NB4 (cell line): Measurements from ENCODE around the gene SPSB1.

Experiments used
- DNase-seq: peaks from one replicate; pipeline ENCODE4 v3.0.0; 2010; ENCODE audit warnings: low read depth
- H3K4me3 ChIP-seq: one replicate; pipeline ENCODE4 v1.5.1; 2011; ENCODE audit warnings: mild to moderate bottlenecking, low read depth, low read length, moderate library complexity
- MYC ChIP-seq: IDR thresholded peaks from 2 replicates; pipeline ENCODE4 v1.6.1; 2011; ENCODE audit warnings: low read depth, low read length
- POLR2A ChIP-seq: IDR thresholded peaks from 2 replicates; pipeline ENCODE4 v1.6.1; 2011; ENCODE audit warnings: mild to moderate bottlenecking; ENCODE audit not compliant: insufficient read length; ENCODE audit errors: extremely low read depth
- TF ChIP-seq, protein P1 (sequence below): IDR thresholded peaks from 2 replicates; pipeline ENCODE4 v1.6.1; 2011; ENCODE audit warnings: low read depth, low read length
- TF ChIP-seq, protein P2 (sequence below): IDR thresholded peaks from one replicate; pipeline ENCODE4 v1.5.1; 2012; ENCODE audit warnings: low read depth, low read length

SPSB1 gene

DNA sequence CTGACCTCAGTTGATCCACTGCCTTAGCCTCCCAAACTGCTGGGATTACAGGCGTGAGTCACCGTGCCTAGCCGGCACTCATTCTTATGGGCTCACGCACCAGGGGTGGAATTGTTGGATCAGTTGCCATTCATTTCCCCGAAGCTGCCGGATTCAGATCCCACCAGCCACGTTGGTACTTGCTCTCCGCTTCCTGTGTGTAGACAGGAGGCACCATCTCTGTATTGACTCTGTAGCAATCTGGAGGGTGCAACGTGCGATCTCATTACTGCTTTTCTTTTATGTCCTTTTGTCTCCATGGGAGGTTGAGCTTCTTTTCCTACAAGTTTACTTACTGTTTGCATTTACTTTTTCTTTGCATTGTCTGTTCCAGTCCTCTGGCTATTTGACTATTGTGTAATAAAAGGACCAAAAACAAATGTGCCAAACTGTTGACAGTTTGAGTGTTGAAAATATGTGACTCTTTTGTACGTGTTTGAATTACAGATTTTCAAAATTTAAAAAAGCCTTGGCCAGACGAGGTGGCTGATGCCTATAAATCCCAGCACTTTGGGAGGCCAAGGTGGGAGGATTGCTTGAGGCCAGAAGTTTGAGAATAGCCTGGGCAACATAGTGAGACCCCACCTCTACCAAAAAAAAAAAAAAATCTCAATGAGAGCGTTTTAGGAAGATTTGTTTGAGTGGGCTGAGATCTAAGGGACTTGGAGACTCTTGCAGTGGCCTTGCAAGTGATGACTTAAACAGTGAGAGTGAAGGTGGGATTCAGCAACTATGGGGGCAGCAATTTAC lies 39.1 kb downstream of the SPSB1 start:
- DNase-seq: no peak
- TF ChIP-seq, protein P1, sequence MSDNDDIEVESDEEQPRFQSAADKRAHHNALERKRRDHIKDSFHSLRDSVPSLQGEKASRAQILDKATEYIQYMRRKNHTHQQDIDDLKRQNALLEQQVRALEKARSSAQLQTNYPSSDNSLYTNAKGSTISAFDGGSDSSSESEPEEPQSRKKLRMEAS: no peak
- TF ChIP-seq MYC: no peak
- TF ChIP-seq, protein P2, sequence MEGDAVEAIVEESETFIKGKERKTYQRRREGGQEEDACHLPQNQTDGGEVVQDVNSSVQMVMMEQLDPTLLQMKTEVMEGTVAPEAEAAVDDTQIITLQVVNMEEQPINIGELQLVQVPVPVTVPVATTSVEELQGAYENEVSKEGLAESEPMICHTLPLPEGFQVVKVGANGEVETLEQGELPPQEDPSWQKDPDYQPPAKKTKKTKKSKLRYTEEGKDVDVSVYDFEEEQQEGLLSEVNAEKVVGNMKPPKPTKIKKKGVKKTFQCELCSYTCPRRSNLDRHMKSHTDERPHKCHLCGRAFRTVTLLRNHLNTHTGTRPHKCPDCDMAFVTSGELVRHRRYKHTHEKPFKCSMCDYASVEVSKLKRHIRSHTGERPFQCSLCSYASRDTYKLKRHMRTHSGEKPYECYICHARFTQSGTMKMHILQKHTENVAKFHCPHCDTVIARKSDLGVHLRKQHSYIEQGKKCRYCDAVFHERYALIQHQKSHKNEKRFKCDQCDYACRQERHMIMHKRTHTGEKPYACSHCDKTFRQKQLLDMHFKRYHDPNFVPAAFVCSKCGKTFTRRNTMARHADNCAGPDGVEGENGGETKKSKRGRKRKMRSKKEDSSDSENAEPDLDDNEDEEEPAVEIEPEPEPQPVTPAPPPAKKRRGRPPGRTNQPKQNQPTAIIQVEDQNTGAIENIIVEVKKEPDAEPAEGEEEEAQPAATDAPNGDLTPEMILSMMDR: no peak
- H3K4me3 ChIP-seq: no peak overlapping the region

DNA sequence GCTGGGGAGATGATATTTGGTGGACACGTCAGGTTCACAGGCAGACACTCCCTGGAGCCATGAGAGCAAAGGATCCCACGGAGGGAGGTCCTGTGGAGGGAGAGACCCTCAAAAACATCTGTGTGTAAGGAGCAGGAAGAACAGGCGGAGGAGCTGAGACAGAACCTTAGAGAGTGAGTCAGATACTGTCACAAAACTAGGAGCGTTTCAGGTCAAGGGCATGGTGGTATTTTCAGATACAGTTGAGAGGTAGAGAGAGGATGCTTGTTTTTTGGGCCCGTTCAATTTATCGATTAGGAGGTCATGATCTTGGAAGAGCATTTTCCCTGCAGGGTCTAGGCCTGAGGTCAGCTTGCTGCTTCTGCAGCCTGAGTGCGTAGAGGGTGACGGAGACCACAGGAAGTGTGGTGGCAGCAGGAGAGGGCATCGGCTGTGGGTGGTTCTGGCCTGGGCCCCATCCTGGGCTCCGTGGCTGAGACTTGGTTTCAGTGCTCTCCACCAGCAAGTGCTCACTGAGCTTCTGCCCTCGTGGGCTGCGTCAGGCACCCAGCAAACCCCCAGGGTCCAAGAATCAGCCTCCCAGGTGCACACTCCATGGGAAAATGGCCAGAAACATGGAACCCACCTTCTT lies 39.9 kb downstream of the SPSB1 start:
- no peak for DNase-seq
- TF ChIP-seq POLR2A (no peak), MYC (no peak)
- TF ChIP-seq, protein P1: no peak
- TF ChIP-seq, protein P2: no peak
- no peak overlapping the region for H3K4me3 ChIP-seq

DNA sequence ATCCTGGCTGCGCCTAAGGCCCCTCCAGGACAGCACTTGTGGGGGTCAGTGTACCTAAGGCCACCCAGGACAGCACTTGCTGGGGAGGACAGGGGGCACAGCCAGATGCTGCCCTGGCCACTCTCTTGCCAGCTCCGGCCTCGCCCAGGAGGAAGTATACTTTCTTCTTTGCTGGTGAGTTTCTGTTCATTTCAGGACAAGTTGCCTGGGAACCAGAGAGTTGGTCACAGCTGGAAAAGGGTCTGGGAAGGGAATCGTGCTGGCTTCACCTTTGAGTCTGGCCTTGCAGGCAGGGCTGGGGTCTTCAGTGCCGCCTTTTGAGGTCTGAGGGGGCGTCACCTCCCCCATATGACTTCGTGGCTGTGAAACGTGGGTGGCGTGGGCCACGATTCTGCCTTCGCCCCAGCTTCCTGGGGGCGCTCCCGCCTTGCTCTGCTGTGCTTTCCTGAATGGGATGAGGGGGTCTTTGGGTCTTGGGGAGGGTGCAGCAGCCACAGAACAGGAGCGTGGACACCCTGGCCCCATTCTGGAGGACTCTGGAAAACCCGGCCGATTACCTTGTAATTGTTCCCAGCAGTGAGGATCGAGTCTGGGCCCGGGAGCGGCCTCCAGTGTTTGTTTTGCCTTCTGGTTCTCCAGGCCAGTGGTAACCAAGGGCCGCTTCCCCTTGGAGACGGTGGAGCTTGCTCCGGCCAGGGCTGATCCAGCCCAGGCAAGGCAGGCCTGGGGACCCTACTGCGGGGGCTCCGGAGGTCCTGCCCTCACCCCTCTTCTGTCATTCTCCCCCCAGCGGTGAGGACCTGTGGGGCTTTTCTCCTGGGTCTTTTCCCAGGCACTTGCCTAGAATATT lies 45.9 kb downstream of the SPSB1 start:
- H3K4me3 ChIP-seq: no peak overlapping the region
- TF ChIP-seq, protein P2: no peak
- TF ChIP-seq MYC (no peak), POLR2A (no peak)
- TF ChIP-seq, protein P1: no peak
- DNase-seq: no peak

- no peak for DNase-seq
- no peak for TF ChIP-seq POLR2A
- TF ChIP-seq, protein P2: no peak
- no peak for TF ChIP-seq MYC
- TF ChIP-seq, protein P1: no peak
- H3K4me3 ChIP-seq: no peak overlapping the region
Measured at GRCh38 chr1:9340172-9340854, 47.6 kb downstream of the SPSB1 start.

GRCh38 chr1:9340864-9341263 lies 48.2 kb downstream of the SPSB1 start:
- peak; percentile 48 for DNase-seq
- no peak overlapping the region for H3K4me3 ChIP-seq
- TF ChIP-seq, protein P1: no peak
- TF ChIP-seq POLR2A (no peak), MYC (no peak)
- TF ChIP-seq, protein P2: no peak
